ENCODE measurements around the gene GALNTL6. TPM values are rescaled to one million over a fixed set of nuclear protein-coding genes. Genes with fewer than 3 reads are reported as not detected.

The GALNTL6 gene
- total RNA-seq, 1 experiment from 2014 or later: not detected

GRCh38 chr4:172207886-172208285 lies 394.7 kb downstream of the GALNTL6 start:
- Histone ChIP-seq H2BK5ac (ENCODE audit: insufficient read length, low read length) (no peak overlapping the region), H3K79me1 (ENCODE audit: insufficient read depth, low read depth, low read length, poor library complexity, severe bottlenecking) (no peaks in the 10 kb centered on the region), H4K5ac (ENCODE audit: insufficient read length, low read depth, low read length) (no peak overlapping the region), H4K20me1 (ENCODE audit: control insufficient read depth, insufficient read depth, insufficient read length) (no peaks in the 10 kb centered on the region), H3K4me2 (ENCODE audit: insufficient read depth, insufficient read length, low read length) (no peak overlapping the region), H3T11ph (ENCODE audit: low read length) (no peak overlapping the region), H3K56ac (ENCODE audit: insufficient read length, low read depth, low read length) (no peak overlapping the region), H4K91ac (ENCODE audit: insufficient read length, low read depth, low read length) (no peak overlapping the region), H3K79me2 (ENCODE audit: insufficient read depth, low read length) (no peaks in the 10 kb centered on the region), H3K27me3 (ENCODE audit: insufficient read depth, low read length) (no peaks in the 10 kb centered on the region), H2BK12ac (ENCODE audit: insufficient read length, low read depth, low read length) (no peak overlapping the region), H2BK20ac (ENCODE audit: low read depth, low read length, poor library complexity, severe bottlenecking) (no peak overlapping the region), H4K8ac (replicated peaks; ENCODE audit: insufficient read length, low read depth, low read length) (no peak overlapping the region), H2BK15ac (ENCODE audit: low read depth, low read length) (no peak overlapping the region), H3K14ac (ENCODE audit: insufficient read depth, low read length) (no peak overlapping the region), H3K18ac (ENCODE audit: insufficient read length, low read depth, low read length) (no peak overlapping the region), H3K4me1 (ENCODE audit: insufficient read depth, low read length) (no peaks in the 10 kb centered on the region), H3K27ac (ENCODE audit: insufficient read length, low read depth, low read length) (no peak overlapping the region), H3K9ac (ENCODE audit: extremely low read depth, insufficient read length, low read length) (no peak overlapping the region), H3K23me2 (ENCODE audit: insufficient read length, low read depth, low read length, poor library complexity, severe bottlenecking) (no peaks in the 10 kb centered on the region), H3K4ac (ENCODE audit: low read depth, low read length) (no peak overlapping the region), H2BK120ac (ENCODE audit: low read depth, low read length, poor library complexity, severe bottlenecking) (no peak overlapping the region), H2AK5ac (ENCODE audit: insufficient read length, low read length) (no peak overlapping the region), H2AFZ (ENCODE audit: low read length) (no peak overlapping the region), H3K9me3 (ENCODE audit: control insufficient read depth, low read depth, low read length) (no peaks in the 10 kb centered on the region), H3K23ac (ENCODE audit: insufficient read length, low read depth, low read length) (no peak overlapping the region)
- Mint-ChIP-seq H3K27ac (no peak overlapping the region), H3K27me3 (ENCODE audit: low read depth) (no peaks in the 10 kb centered on the region), H3K4me1 (no peaks in the 10 kb centered on the region), H3K9me3 (no peaks in the 10 kb centered on the region), H3K36me3 (ENCODE audit: insufficient read depth in 1 of 3, low read depth in 3 of 3) (no peaks in the 10 kb centered on the region), H3K4me3 (no peak overlapping the region)
- no peak for DNase-seq
- TF ChIP-seq CTCF (conservative IDR thresholded peaks at IDR 0.05): no peak
- no CpG with 5 or more reads among the region's 3 CpGs for WGBS (ENCODE audit: extremely low coverage, insufficient read length, low lambda C conversion rate)
